ENCODE results near the gene ADARB2. TPM values are rescaled to one million over a fixed set of nuclear protein-coding genes. Genes with fewer than 3 reads are reported as not detected.
"Not testable (repeated sequence)": the region's sequence is repeated elsewhere in the genome, so short reads cannot be mapped to it uniquely, and the experiment has no call there.

The ADARB2 gene
- total and polyA plus RNA-seq, 4 donors, result under 0.01 to 0.79 TPM; not detected in 2

DNA sequence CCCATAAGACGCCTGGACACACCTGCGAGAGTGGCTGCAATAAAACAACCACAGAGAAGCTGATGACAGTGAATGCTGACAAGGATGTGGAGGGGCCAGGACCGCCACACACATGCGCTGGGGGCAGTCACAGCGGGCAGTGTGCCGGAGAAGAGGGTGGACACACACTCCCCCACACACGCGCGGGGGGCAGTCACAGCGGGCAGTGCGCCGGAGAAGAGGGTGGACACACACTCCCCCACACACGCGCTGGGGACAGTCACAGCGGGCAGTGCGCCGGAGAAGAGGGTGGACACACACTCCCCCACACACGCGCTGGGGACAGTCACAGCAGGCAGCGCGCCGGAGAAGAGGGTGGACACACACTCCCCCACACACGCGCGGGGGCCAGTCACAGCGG is 273.4 kb downstream of the ADARB2 start:
- WGBS, 2 donors, result 77 to 85% methylated on average over 26 of the region's 26 CpGs
- ATAC-seq (ENCODE audit: low FRiP score); H3K4me1 ChIP-seq (ENCODE audit: control insufficient read depth in 1 of 2, insufficient read depth in 2 of 2, low read length in 2 of 2); H3K27me3 ChIP-seq (ENCODE audit: control insufficient read depth in 1 of 2, insufficient read depth in 2 of 2, low read length in 1 of 2); H3K9me3 ChIP-seq (ENCODE audit: control insufficient read depth, low read length); H3K4me3 ChIP-seq (ENCODE audit: low read length in 2 of 2); intact Hi-C loops (cut with DNase I); H3K36me3 ChIP-seq (ENCODE audit: control insufficient read depth in 1 of 2, insufficient read depth in 2 of 2, low read length in 1 of 2); H3K27ac ChIP-seq (ENCODE audit: low read depth in 1 of 2, low read length in 2 of 2); DNase-seq: not testable (repeated sequence)

DNA sequence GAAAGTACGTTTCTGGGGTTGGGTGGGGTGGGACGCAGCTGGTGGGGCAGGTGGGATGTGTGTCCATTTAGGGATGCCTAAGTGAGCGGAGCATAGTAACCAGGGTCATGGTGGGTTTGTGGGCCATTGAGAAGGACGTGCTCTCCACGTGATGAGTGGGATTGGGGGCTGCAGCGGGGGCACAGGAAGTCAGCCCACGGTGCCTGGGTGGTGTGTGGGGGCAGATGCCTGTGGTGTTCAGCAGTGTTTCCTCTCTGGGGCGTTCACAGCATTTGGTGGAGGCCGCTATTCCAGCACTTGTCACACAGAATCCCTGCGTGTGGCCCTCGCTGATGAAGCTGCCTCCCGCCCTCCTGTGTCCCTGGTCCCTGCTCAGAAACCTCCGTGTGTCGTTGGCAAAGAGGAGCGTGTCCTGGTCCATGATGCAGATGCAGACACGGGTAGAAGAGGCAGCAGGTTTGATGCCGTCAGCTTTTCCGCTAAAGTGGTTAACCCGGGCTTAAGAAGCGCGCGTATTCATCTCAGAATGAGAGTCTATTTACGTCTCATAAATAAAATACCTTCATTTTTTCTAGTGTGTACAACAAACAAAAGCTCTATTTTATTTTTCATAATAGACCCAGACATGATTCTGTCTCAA is 274.2 kb downstream of the ADARB2 start:
- WGBS, 2 donors, result 70 to 80% methylated on average over 23 of the region's 23 CpGs

DNA sequence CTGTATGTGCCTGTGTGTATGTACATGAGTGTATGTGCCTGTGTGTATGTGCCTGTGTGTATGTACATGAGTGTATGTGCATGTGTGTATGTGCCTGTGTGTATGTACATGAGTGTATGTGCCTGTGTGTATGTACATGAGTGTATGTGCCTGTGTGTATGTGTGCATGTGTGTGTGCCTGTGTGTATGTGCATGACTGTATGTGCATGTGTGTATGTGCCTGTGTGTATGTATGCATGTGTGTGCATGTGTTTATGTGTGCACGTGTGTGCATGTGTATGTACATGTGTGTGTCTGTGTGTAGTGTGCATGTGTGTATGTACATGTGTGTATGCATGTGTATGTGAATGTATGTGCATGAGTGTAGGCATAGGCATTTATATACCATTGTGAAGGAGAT is 274.8 kb downstream of the ADARB2 start:
- intact Hi-C loops (cut with DNase I), result no loop called here
- no peak overlapping the region for H3K27ac ChIP-seq (ENCODE audit: low read depth in 1 of 2, low read length in 2 of 2)
- WGBS, 2 donors, result 88 to 91% methylated on average over 1 of the region's 1 CpG
- DNase-seq (no peak), ATAC-seq (ENCODE audit: low FRiP score) (no peak)
- H3K27me3 ChIP-seq (ENCODE audit: control insufficient read depth in 1 of 2, insufficient read depth in 2 of 2, low read length in 1 of 2), result no peaks in the 10 kb centered on the region
- H3K36me3 ChIP-seq (ENCODE audit: control insufficient read depth in 1 of 2, insufficient read depth in 2 of 2, low read length in 1 of 2), result no peaks in the 10 kb centered on the region
- no peak overlapping the region for H3K4me3 ChIP-seq (ENCODE audit: low read length in 2 of 2)
- H3K4me1 ChIP-seq (ENCODE audit: control insufficient read depth in 1 of 2, insufficient read depth in 2 of 2, low read length in 2 of 2), result no peaks in the 10 kb centered on the region
- no peaks in the 10 kb centered on the region for H3K9me3 ChIP-seq (ENCODE audit: control insufficient read depth, low read length)

More for the DNA sequence above, 274.2 kb downstream of the ADARB2 start:
- Histone ChIP-seq H3K4me1 (ENCODE audit: control insufficient read depth in 1 of 2, insufficient read depth in 2 of 2, low read length in 2 of 2) (no peaks in the 10 kb centered on the region), H3K9me3 (ENCODE audit: control insufficient read depth, low read length) (no peaks in the 10 kb centered on the region), H3K27me3 (ENCODE audit: control insufficient read depth in 1 of 2, insufficient read depth in 2 of 2, low read length in 1 of 2) (no peaks in the 10 kb centered on the region), H3K27ac (ENCODE audit: low read depth in 1 of 2, low read length in 2 of 2) (no peak overlapping the region), H3K36me3 (ENCODE audit: control insufficient read depth in 1 of 2, insufficient read depth in 2 of 2, low read length in 1 of 2) (no peaks in the 10 kb centered on the region), H3K4me3 (ENCODE audit: low read length in 2 of 2) (no peak overlapping the region)
- intact Hi-C loops (cut with DNase I), result no loop called here
- DNase-seq, result no peak
- ATAC-seq (ENCODE audit: low FRiP score), result no peak

DNA sequence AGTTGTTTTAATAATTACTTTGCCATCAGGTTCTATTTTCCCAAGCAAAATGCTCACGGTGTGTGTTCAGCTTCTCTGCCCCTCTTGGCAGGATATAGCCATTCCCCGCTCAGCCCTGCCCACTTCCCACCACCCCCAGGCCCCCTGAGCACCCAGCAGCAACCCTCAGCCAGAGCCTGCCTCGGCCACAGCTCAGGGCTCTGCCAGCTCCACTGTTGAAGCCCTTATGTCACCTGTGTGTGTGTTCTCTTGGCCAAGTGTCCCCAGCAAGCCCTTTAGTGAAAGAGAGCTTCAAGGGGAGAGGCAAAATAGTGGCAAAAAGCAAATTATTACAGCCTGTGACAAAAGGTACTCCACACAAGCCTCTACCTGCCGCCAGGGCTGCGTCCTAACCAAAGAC is 275.3 kb downstream of the ADARB2 start:
- no peaks in the 10 kb centered on the region for H3K27me3 ChIP-seq (ENCODE audit: control insufficient read depth in 1 of 2, insufficient read depth in 2 of 2, low read length in 1 of 2)

DNA sequence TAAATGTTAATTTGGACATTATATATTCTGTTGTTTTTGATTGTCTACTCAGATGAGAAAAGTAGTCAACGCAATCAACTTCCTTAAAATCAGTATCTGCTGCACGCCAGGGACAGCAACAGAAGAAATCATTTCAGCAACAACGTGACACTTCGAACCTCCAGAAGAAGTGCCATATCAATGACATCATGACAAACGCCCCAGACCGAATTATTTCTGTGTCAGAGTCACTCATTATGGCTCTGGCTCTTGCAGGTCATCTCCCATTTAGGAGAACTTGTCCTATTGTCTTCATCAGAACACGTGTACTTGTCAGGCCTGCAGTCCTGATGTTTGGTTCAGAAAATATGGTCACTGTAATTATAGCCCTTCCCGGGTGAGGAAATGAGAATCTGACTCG is 276.3 kb downstream of the ADARB2 start:
- no peak for ATAC-seq (ENCODE audit: low FRiP score)
- DNase-seq, result no peak
- Histone ChIP-seq H3K4me3 (ENCODE audit: low read length in 2 of 2) (no peak overlapping the region), H3K27me3 (ENCODE audit: control insufficient read depth in 1 of 2, insufficient read depth in 2 of 2, low read length in 1 of 2) (no peaks in the 10 kb centered on the region), H3K27ac (ENCODE audit: low read depth in 1 of 2, low read length in 2 of 2) (no peak overlapping the region), H3K36me3 (ENCODE audit: control insufficient read depth in 1 of 2, insufficient read depth in 2 of 2, low read length in 1 of 2) (no peaks in the 10 kb centered on the region), H3K4me1 (ENCODE audit: control insufficient read depth in 1 of 2, insufficient read depth in 2 of 2, low read length in 2 of 2) (no peaks in the 10 kb centered on the region), H3K9me3 (ENCODE audit: control insufficient read depth, low read length) (no peaks in the 10 kb centered on the region)
- 41 to 47% methylated on average over 9 of the region's 9 CpGs for WGBS, 2 donors
- intact Hi-C loops (cut with DNase I), result no loop called here

More for the DNA sequence above, 275.3 kb downstream of the ADARB2 start:
- Histone ChIP-seq H3K9me3 (ENCODE audit: control insufficient read depth, low read length) (no peaks in the 10 kb centered on the region), H3K4me1 (ENCODE audit: control insufficient read depth in 1 of 2, insufficient read depth in 2 of 2, low read length in 2 of 2) (no peaks in the 10 kb centered on the region), H3K27ac (ENCODE audit: low read depth in 1 of 2, low read length in 2 of 2) (no peak overlapping the region), H3K36me3 (ENCODE audit: control insufficient read depth in 1 of 2, insufficient read depth in 2 of 2, low read length in 1 of 2) (no peaks in the 10 kb centered on the region), H3K4me3 (ENCODE audit: low read length in 2 of 2) (no peak overlapping the region)
- 51 to 54% methylated on average over 5 of the region's 5 CpGs for WGBS, 2 donors
- no peak for ATAC-seq (ENCODE audit: low FRiP score)
- no peak for DNase-seq
- intact Hi-C loops (cut with DNase I), result no loop called here

DNA sequence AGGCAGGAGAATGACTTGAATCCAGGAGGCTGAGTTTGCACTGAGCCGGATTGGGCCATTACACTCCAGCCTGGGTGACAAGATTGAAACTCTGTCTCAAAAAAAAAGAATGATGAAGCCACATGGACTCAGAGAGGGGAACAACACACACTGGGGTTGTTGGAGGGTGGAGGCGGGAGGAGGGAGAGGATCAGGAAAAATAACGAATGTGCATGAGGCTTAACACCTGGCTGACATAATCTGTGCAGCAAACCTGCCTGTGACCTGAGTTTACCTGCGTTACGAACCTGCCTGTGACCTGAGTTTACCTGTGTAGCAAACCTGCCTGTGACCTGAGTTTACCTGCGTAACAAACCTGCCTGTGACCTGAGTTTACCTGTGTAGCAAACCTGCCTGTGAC is 277.7 kb downstream of the ADARB2 start:
- H3K9me3 ChIP-seq (ENCODE audit: control insufficient read depth, low read length); intact Hi-C loops (cut with DNase I); ATAC-seq (ENCODE audit: low FRiP score); H3K4me3 ChIP-seq (ENCODE audit: low read length in 2 of 2); H3K27me3 ChIP-seq (ENCODE audit: control insufficient read depth in 1 of 2, insufficient read depth in 2 of 2, low read length in 1 of 2); H3K4me1 ChIP-seq (ENCODE audit: control insufficient read depth in 1 of 2, insufficient read depth in 2 of 2, low read length in 2 of 2); H3K36me3 ChIP-seq (ENCODE audit: control insufficient read depth in 1 of 2, insufficient read depth in 2 of 2, low read length in 1 of 2); H3K27ac ChIP-seq (ENCODE audit: low read depth in 1 of 2, low read length in 2 of 2); DNase-seq: not testable (repeated sequence)
- 78 to 82% methylated on average over 5 to 6 of the region's 6 CpGs for WGBS, 2 donors

DNA sequence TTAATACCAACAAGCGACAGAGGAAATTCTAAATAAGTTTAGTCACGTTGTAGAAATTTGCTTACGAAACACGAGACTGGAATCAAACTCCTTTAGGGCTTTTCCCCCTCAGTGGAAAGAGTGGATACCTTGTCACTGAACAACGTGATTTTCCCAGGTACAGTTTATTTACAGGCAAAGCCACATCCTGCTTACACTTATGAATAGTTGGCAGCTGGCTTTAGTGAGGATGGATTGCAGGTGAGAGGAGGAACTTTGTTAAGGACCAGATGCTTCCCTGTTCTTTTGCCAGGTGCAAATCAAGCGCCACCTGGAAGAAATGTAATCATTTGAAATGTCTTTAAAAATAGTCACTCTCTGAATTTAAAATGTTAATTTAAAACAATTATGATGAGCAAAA is 282.4 kb downstream of the ADARB2 start:
- no peak overlapping the region for H3K27ac ChIP-seq (ENCODE audit: low read depth in 1 of 2, low read length in 2 of 2)
- WGBS, 2 donors, result 76% methylated on average over 6 of the region's 6 CpGs
- H3K36me3 ChIP-seq (ENCODE audit: control insufficient read depth in 1 of 2, insufficient read depth in 2 of 2, low read length in 1 of 2), result no peaks in the 10 kb centered on the region
- no peaks in the 10 kb centered on the region for H3K9me3 ChIP-seq (ENCODE audit: control insufficient read depth, low read length)
- H3K4me1 ChIP-seq (ENCODE audit: control insufficient read depth in 1 of 2, insufficient read depth in 2 of 2, low read length in 2 of 2), result no peaks in the 10 kb centered on the region
- H3K4me3 ChIP-seq (ENCODE audit: low read length in 2 of 2), result no peak overlapping the region
- H3K27me3 ChIP-seq (ENCODE audit: control insufficient read depth in 1 of 2, insufficient read depth in 2 of 2, low read length in 1 of 2), result no peaks in the 10 kb centered on the region
- intact Hi-C loops (cut with DNase I), result no loop called here
- ATAC-seq (ENCODE audit: low FRiP score) (no peak), DNase-seq (no peak)

DNA sequence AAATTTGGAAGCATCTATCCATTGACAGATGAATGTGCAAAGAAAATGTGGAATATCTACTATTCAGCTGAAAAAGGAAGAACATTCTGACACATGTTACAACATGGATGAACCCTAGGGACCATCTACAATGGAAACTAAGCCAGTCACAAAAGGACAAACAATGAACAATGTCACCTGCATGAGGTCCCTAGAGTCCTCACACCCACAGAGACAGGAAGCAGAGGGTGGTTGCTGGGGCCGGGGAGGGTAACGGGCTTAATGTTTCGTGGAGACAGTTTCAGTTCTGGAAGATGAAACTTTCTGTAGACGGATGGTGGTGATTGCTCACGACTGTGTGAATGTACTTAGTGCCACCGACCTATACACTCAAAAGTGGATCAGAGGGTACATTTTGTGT is 282.9 kb downstream of the ADARB2 start:
- WGBS, 2 donors, result 83 to 84% methylated on average over 6 of the region's 6 CpGs
- H3K27ac ChIP-seq (ENCODE audit: low read depth in 1 of 2, low read length in 2 of 2), result no peak overlapping the region

DNA sequence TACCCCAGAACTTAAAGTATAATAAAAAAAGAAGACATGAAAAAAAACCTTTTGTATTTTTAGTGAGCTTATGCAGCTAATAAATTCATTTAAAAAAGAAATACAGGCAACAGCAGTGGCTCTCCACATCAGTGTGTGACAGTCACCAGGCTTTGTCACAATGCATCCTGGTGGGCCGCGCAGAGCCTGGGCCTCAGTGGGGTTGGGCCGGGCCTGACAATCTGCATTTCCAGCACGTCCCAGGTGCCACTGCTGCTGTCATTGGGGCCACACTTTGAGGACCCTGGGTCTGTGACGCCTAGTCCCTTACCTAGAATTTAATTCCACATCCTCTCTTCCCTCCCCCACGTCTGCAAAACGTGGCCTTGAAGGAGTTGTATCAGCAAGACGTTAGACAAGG is 284.5 kb downstream of the ADARB2 start:
- DNase-seq, result no peak
- H3K27ac ChIP-seq (ENCODE audit: low read depth in 1 of 2, low read length in 2 of 2), result no peak overlapping the region
- intact Hi-C loops (cut with DNase I), result no loop called here
- no peak for ATAC-seq (ENCODE audit: low FRiP score)
- 62 to 73% methylated on average over 8 of the region's 8 CpGs for WGBS, 2 donors
- H3K27me3 ChIP-seq (ENCODE audit: control insufficient read depth in 1 of 2, insufficient read depth in 2 of 2, low read length in 1 of 2), result no peaks in the 10 kb centered on the region
- H3K9me3 ChIP-seq (ENCODE audit: control insufficient read depth, low read length), result no peaks in the 10 kb centered on the region
- no peaks in the 10 kb centered on the region for H3K4me1 ChIP-seq (ENCODE audit: control insufficient read depth in 1 of 2, insufficient read depth in 2 of 2, low read length in 2 of 2)
- no peaks in the 10 kb centered on the region for H3K36me3 ChIP-seq (ENCODE audit: control insufficient read depth in 1 of 2, insufficient read depth in 2 of 2, low read length in 1 of 2)
- H3K4me3 ChIP-seq (ENCODE audit: low read length in 2 of 2), result no peak overlapping the region

More for the DNA sequence above, 282.9 kb downstream of the ADARB2 start:
- Histone ChIP-seq H3K36me3 (ENCODE audit: control insufficient read depth in 1 of 2, insufficient read depth in 2 of 2, low read length in 1 of 2) (no peaks in the 10 kb centered on the region), H3K27me3 (ENCODE audit: control insufficient read depth in 1 of 2, insufficient read depth in 2 of 2, low read length in 1 of 2) (no peaks in the 10 kb centered on the region), H3K9me3 (ENCODE audit: control insufficient read depth, low read length) (no peaks in the 10 kb centered on the region), H3K4me1 (ENCODE audit: control insufficient read depth in 1 of 2, insufficient read depth in 2 of 2, low read length in 2 of 2) (no peaks in the 10 kb centered on the region), H3K4me3 (ENCODE audit: low read length in 2 of 2) (no peak overlapping the region)
- DNase-seq (no peak), ATAC-seq (ENCODE audit: low FRiP score) (no peak)
- intact Hi-C loops (cut with DNase I), result no loop called here

Data from aorta (tissue), 5 donors.